Suprapubic skin (tissue), 4 donors: ENCODE results near the gene SNX1. TPM values are rescaled to one million over a fixed set of nuclear protein-coding genes. Genes with fewer than 3 reads are reported as not detected.

Experiments used
- DNase-seq, 2 donors: peaks; one replicate each; pipeline ENCODE4 v3.0.0-alpha.2; 2019; ENCODE audit warnings: low spot score in 2 of 2
- H3K27ac ChIP-seq: fragments of 200-600 bp; sonication (generic); one replicate; pipeline ENCODE4 v1.5.1; 2019
- H3K27me3 ChIP-seq: fragments of 200-600 bp; sonication (generic); one replicate; pipeline ENCODE4 v1.5.1; 2019
- H3K36me3 ChIP-seq: fragments of 200-600 bp; sonication (generic); one replicate; pipeline ENCODE4 v1.5.1; 2019
- H3K4me1 ChIP-seq: fragments of 200-600 bp; sonication (generic); one replicate; pipeline ENCODE4 v1.5.1; 2019
- H3K4me3 ChIP-seq: fragments of 200-600 bp; sonication (generic); one replicate; pipeline ENCODE4 v1.5.1; 2019; ENCODE audit warnings: mild to moderate bottlenecking
- H3K9me3 ChIP-seq: fragments of 200-600 bp; sonication (generic); one replicate; pipeline ENCODE4 v1.5.1; 2019
- EP300 ChIP-seq: sonication (generic); formaldehyde crosslinking; IDR thresholded peaks from one replicate; pipeline ENCODE4 v1.6.1; 2017; ENCODE audit warnings: antibody characterized with exemption
- POLR2A ChIP-seq, 2 donors: fragments of 450-650 bp; IDR thresholded peaks; one replicate each; pipeline ENCODE4 v1.6.1; 2017; ENCODE audit warnings: antibody characterized with exemption in 2 of 2, mild to moderate bottlenecking in 2 of 2, moderate library complexity in 2 of 2
- POLR2AphosphoS5 ChIP-seq, 3 donors: sonication (generic); formaldehyde crosslinking; IDR thresholded peaks; one replicate each; pipeline ENCODE4 v1.6.1; 2017; ENCODE audit warnings: antibody characterized with exemption in 3 of 3
- WGBS: methylation state at CpG from one replicate; pipeline ENCODE4 v1.1.5; 2018; 5-methylcytosine and 5-hydroxymethylcytosine counted together
- total RNA-seq, 4 donors: library from RNA; depleted of rRNA; stranded (reverse); fragments of >200 nt; gene quantifications; one replicate each; pipeline ENCODE4 v1.1.0, GENCODE V29; 2016
- TF ChIP-seq, protein P1 (sequence below), 2 donors: fragments of 200-600 bp in 1 of 2; fragments of 450-650 bp in 1 of 2; sonication (generic) in 1 of 2; IDR thresholded peaks; one replicate each; pipeline ENCODE4 v1.5.1; 2016 to 2019; ENCODE audit warnings: antibody characterized with exemption in 2 of 2, mild to moderate bottlenecking in 1 of 2, moderate library complexity in 1 of 2

SNX1 gene
- total RNA-seq, 4 donors from 2014 or later = 56.4 to 96.6 (median 68.6) TPM

DNA sequence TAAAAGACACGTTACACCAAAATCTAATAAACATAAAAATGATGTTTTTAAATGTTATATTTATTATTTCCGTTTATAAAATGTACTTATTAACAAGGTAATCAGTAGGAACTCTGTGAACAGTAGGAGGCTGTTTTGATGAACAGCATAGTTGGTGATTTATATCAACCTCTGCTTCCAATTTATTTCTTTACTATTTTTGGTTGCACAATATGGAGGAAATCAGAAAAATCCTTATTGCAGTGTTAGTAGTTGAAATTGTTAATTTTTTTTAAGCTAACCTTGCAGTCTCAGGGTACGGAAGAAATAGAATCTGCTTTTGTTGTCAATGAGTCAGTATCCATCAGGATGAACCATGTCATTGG lies 50.7 kb downstream of the SNX1 start:
- Histone ChIP-seq H3K27ac (no peak overlapping the region), H3K4me3 (no peak overlapping the region), H3K36me3 (peaks cover 26% of the 10 kb centered on the region), H3K27me3 (peaks cover 4% of the 10 kb centered on the region), H3K9me3 (no peaks in the 10 kb centered on the region), H3K4me1 (peaks cover 5% of the 10 kb centered on the region)
- TF ChIP-seq POLR2A (IDR thresholded peaks at IDR 0.05) (no peak), POLR2AphosphoS5 (IDR thresholded peaks at IDR 0.05) (no peak), EP300 (no peak)
- TF ChIP-seq, protein P1, sequence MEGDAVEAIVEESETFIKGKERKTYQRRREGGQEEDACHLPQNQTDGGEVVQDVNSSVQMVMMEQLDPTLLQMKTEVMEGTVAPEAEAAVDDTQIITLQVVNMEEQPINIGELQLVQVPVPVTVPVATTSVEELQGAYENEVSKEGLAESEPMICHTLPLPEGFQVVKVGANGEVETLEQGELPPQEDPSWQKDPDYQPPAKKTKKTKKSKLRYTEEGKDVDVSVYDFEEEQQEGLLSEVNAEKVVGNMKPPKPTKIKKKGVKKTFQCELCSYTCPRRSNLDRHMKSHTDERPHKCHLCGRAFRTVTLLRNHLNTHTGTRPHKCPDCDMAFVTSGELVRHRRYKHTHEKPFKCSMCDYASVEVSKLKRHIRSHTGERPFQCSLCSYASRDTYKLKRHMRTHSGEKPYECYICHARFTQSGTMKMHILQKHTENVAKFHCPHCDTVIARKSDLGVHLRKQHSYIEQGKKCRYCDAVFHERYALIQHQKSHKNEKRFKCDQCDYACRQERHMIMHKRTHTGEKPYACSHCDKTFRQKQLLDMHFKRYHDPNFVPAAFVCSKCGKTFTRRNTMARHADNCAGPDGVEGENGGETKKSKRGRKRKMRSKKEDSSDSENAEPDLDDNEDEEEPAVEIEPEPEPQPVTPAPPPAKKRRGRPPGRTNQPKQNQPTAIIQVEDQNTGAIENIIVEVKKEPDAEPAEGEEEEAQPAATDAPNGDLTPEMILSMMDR (IDR thresholded peaks at IDR 0.05) = no peak
- DNase-seq = no peak
- WGBS = 83% methylated on average over 3 of the region's 3 CpGs

DNA sequence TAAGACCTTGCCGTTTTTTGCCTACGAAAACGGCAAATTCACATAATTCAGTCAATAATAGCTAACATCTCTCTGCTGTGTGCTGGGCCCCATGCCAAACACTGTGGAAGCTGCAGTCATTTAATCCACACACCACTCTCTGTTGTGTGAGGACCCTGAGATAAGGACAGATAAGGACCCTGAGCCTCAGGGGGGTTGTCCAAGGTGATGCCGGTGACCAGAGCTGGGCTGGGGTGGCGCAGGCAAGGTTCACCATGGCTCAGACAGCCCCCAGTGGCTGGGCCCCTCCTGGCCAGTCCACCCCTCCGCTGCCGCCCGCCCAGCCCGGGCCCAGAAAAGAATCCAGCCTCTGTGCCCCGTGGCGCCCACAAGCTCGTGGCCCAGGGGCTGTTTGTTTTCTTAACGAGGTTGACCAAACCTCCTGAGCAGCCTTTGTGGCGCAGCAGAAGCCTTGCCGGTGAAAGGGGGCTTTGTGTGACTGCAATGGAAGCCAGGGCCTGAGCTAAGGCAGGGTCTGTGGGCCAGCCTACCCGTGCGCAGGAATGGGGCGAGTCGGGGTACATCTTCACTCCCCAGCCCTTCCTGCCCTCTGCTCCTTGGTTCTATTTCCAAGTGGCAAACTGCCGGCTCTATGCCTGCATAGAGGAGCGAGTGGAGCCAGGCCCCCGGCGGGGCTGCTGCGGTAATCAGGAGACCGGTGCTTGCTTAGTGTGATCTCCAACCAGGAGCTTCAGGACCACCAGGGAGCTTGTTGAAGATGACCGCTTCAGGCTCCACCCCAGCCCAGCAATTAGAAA lies 51.3 kb downstream of the SNX1 start:
- Histone ChIP-seq H3K9me3 (no peaks in the 10 kb centered on the region), H3K27me3 (peaks cover 10% of the 10 kb centered on the region), H3K4me1 (peaks cover 11% of the 10 kb centered on the region), H3K27ac (no peak overlapping the region), H3K4me3 (no peak overlapping the region), H3K36me3 (peaks cover 21% of the 10 kb centered on the region)
- WGBS = 87% methylated on average over 15 of the region's 26 CpGs
- peak in 1 of 2 donors; percentile 61 for DNase-seq
- TF ChIP-seq, protein P1 (IDR thresholded peaks at IDR 0.05) = no peak
- TF ChIP-seq EP300 = no peak
- no peak for TF ChIP-seq POLR2A (IDR thresholded peaks at IDR 0.05)

GRCh38 chr15:64148168-64148567 lies 52.4 kb downstream of the SNX1 start:
- WGBS = 77% methylated on average over 7 of the region's 7 CpGs

DNA sequence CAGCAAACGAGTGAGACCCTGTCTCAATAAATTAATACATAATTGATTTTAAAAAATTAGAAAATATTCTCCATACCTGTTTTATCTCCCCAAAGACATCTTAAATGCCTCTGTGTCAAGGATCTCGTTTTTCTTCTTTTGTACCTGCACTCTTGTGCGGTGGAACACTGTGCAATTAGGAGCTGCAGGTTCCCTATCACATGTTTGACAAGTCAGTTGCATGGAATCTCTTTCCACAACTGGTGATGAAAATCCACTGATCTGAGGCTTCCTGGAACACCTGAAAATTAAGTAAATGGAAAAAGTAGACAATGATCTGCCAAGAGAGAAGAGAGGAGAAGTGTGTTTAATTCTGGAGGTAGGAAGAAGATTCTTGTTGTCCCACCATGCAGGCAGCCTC lies 52.8 kb downstream of the SNX1 start:
- TF ChIP-seq POLR2A (IDR thresholded peaks at IDR 0.05) (no peak), EP300 (no peak), POLR2AphosphoS5 (IDR thresholded peaks at IDR 0.05) (no peak)
- TF ChIP-seq, protein P1 (IDR thresholded peaks at IDR 0.05) = no peak
- Histone ChIP-seq H3K4me3 (no peak overlapping the region), H3K9me3 (no peaks in the 10 kb centered on the region), H3K27me3 (peaks cover 20% of the 10 kb centered on the region), H3K4me1 (peaks cover 26% of the 10 kb centered on the region), H3K36me3 (peaks cover 12% of the 10 kb centered on the region), H3K27ac (no peak overlapping the region)
- DNase-seq = no peak
- 66% methylated on average over 3 of the region's 3 CpGs for WGBS

More at GRCh38 chr15:64148168-64148567, 52.4 kb downstream of the SNX1 start:
- no peak for TF ChIP-seq EP300
- TF ChIP-seq POLR2AphosphoS5 (IDR thresholded peaks at IDR 0.05) = no peak
- no peaks in the 10 kb centered on the region for H3K9me3 ChIP-seq
- H3K4me1 ChIP-seq = peaks cover 22% of the 10 kb centered on the region
- no peak overlapping the region for H3K27ac ChIP-seq
- peak in 1 of 2 donors; percentile 40 for DNase-seq
- peaks cover 16% of the 10 kb centered on the region for H3K36me3 ChIP-seq
- peaks cover 20% of the 10 kb centered on the region for H3K27me3 ChIP-seq
- no peak overlapping the region for H3K4me3 ChIP-seq

DNA sequence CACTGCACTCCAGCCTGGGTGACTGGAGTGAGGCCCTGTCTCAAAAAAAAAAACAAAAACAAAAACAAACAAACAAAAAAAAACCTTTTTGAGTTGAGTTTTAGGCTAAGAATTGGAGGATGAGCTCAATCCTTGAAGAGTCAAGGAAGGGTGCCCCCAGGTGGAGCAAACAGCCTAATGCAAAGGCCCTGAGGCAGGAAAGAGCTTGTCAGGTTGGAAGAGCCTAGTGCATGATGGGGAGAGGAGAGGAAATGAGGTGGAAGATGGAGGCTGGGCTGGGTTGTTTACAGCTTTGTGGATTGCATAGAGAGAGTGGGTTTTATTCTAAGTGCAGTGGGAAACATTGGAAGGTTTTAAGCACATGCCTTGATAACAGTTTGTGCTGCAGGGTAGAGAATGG lies 53.6 kb downstream of the SNX1 start:
- peaks cover 9% of the 10 kb centered on the region for H3K36me3 ChIP-seq
- H3K4me3 ChIP-seq = no peak overlapping the region
- peaks cover 28% of the 10 kb centered on the region for H3K4me1 ChIP-seq
- H3K27me3 ChIP-seq = peaks cover 20% of the 10 kb centered on the region
- no peak for DNase-seq
- TF ChIP-seq, protein P1 (IDR thresholded peaks at IDR 0.05) = no peak
- TF ChIP-seq POLR2AphosphoS5 (IDR thresholded peaks at IDR 0.05) (no peak), POLR2A (IDR thresholded peaks at IDR 0.05) (no peak), EP300 (no peak)
- no peaks in the 10 kb centered on the region for H3K9me3 ChIP-seq
- H3K27ac ChIP-seq = no peak overlapping the region
